ENCODE data around the gene ASCC1.
"Not testable (repeated sequence)": the region's sequence is repeated elsewhere in the genome, so short reads cannot be mapped to it uniquely, and the experiment has no call there.

ASCC1 gene

DNA sequence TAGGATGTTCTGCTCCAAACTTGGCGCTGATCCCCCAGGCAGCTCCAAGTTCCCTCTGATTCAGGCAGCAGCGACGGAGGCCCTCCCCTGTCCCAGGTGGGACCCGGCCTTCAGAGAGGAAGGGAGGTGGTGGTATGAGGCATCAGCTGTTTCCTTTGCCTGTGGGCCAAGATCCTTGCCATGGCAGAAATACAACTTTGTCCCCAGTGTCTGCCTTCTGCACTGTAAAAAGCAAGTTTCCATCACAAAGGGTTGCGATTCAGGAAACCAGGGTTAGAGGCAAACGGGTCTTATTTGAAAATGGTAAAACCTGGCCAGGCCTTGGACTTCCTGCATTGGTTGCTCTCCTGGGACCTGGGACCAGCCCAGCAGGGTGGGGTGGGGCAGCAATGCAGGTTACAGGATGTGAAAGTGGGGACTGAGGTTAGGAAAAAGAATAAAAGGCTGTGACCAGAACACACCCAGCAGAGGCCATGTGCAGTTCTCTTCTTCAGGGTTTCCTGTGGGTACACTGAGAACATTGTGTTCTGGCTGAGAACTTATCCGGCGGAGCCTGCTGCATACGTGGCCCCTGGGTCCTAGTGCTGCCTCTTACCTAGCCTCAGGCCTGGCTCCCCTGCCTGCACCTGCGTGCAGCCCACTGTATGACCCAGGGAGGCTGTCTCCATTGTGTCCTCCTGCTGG, 32.5 kb upstream of the ASCC1 start:
- DNase-seq = no peak

- DNase-seq = no peak
Measured at GRCh38 chr10:72245949-72246525, 30.0 kb upstream of the ASCC1 start.

DNA sequence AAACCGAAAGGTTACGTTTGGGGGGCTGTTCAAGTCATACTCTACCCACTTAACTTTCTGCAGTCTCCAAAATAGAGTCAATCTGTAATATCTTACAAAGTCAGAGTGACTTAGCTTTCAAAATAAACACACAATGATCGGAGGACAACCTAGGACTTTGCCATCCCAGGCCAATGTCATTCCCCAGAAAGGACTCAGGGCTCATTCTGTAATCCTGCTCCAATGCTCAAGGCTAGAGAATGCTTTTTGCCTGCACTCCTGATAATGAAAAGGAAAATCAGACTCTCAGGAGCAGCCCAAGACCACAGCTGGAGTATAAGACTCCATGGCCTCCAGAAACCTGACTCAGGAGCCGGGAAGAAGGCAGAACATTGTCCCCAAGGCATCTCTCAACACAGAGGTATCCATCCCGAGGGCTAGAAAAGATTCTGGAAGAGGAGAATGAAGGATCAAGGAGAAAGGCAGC, 28.5 kb upstream of the ASCC1 start:
- DNase-seq = no peak

DNA sequence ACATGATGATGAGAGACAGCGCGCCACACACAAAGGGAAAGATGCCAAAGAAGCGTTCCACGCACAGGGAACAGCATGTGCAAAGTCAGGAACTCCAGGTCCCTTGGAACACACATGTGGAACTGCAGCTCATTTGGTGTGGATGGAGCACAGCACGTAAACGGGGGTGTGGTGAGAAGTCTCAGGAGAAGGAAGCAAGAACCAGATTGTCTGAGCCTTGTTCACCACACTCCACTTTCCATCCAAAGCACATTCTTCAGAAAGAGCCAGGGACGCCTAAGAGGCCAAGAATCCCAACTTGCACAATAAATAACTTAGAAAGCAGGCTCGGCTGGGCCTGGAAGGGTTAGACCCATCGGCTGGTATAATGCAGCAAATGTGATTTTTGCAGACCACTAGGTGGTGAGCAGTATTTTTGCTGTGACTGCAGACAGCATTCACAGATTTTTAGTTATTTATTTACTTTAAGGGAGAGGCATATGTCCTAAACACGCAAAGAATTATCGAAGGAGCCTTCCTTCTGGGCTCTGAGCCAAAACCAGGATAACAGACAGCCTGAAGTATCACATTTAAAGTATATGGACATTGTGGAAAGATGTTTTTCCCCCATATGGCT, 27.9 kb upstream of the ASCC1 start:
- DNase-seq = peak; percentile 38

DNA sequence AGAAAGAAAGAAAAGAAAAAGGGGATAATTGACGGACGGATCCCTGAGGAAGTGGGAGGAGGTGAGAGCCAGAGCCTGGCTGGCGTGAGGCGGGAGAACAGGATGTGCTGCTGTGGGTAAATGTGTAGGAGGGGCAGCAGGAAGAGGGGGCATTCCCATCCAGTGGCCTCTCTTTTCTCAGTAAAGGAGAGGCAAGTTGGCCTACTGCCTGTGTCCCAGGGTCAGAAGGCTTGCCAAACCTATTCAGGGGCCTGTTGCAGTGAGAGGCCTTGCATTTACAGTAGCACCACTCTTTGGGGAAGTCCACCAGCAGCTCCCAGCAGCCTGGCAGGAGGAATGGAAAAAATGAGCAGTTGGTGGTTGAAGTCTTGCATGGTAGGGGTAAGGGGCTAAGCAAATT, 26.6 kb upstream of the ASCC1 start:
- no peak for DNase-seq

DNA sequence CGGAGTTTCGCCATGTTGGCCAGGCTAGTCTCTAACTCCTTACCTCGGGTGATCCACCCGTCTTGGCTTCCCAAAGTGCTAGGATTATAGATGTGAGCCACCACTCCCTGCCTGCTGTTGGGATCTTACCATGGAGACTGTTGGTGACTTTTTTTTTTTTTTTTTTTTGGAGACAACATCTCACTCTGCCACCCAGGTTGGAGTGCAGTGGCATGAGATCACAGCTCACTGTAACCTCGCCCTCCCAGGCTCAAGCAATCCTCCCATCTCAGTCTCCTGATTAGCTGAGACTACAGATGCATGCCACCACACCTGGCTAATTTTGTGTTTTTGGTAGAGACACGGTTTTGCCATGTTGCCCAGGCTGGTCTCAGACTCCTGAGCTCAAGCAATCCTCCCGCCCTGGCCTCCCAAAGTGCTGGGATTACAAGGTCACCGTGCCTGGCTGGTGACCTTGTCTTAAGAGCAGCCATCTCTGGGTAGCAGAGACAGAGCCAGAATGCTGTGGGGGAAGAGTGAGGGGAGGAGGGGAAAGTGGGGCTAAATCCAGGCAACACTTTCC, 25.7 kb upstream of the ASCC1 start:
- DNase-seq = no peak

DNA sequence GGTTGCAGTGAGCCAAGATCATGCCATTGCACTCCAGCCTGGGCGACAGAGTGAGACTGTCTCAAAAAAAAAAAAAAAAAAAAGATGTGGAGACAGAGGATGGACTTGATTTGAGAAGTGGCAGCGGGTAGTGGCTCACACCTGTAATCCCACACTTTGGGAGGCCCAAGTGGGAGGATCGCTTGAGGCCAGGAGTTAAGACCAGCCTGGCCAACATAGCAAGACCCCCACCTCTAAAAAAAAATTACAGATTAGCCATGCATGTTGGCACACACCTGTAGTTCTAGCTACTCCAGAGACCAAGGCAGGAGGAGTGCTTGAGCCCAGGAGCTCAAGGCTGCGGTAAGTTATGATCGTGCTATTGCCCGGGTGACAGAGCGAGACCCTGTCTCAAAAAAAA, 24.3 kb upstream of the ASCC1 start:
- no peak for DNase-seq

GRCh38 chr10:72239409-72239808, 23.3 kb upstream of the ASCC1 start:
- DNase-seq = no peak

- no peak for DNase-seq
Measured at GRCh38 chr10:72238392-72239175, 22.5 kb upstream of the ASCC1 start.

GRCh38 chr10:72235544-72236279, 19.6 kb upstream of the ASCC1 start:
- no peak for DNase-seq

GRCh38 chr10:72234560-72235095, 18.6 kb upstream of the ASCC1 start:
- DNase-seq = no peak

DNA sequence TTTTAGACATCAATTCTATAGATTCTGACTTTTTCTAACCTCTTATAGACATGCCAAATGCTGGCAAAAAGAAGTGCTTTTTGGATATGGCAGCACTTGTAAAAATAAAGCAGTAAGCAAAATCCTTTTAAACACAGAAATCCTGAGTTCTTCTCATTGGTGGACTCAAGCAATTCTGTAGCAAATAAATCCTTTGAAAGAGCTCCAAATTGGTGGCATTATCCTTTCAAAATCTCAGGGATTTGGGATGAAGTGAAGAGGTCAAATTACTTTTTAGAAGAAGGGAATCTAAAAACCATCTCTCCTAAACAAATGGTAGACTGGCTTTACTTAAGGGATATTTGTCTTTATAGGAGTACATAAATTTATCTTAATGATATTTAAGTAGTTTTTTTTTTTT, 17.5 kb upstream of the ASCC1 start:
- DNase-seq = no peak

DNA sequence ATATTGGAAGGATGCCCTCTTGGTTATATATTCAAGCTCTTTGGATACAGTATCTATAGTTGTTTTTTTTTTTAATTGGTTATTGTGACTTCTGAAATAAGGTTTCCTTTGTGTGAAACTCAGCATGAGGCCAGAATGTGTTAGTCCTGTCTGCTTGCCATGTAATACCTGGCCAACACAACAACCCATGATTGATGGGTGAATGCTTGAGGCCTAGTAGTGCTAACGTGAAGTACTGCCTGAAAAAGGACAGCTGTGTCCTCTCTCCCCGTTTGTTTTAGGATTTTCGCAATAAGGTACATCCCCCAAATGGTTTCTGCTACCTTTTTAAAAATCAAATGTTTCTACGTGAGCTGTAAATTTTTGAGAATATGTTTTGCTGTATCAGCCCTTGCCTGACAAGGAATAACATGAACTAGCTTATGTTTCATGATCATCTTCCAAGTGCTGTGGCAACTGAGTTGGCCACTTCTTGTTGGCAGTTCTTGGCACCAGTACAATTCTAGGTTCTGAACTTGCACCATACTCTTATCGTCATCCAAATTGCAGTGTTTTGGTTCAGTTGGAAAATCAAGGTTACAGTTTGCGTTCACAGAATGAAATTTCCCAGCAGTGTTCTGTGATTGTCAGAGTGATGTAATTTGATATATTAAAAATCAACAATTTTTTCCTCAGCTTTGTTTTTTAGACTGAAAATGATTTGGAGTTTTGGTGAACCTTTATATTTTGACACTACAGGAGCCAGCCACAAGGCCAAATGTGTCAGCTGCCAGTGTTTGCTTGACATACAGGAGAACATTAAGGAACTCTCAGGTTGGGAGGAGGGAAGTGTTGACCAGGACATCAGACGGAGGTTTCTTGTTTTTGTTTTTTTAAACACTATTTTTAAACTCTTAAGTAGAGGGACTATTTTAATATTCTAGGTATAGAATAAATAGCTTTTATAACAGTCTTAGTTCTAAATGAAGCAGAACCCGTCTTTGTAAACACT, 13.5 kb upstream of the ASCC1 start:
- DNase-seq = no peak

DNA sequence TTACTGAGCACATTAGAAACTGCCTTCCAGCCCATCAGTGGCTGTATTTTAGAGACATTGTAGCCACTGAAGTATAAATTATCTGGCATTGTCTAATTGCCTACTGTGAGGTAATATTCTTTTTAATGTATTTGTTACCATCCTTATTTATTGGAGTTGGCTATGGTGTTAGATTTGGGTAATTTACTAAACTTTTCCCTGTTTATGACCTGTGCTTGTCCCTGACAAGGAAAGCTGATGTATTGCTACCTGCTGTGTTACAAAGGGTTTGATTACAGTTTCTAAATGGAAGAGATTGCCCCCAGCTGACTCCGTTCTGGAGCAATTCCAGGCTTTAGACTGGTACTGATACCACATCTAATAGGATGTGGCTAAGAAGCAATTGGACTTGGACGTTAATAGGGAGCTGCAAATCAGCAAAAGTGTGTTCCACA, 12.3 kb upstream of the ASCC1 start:
- DNase-seq = no peak

- DNase-seq = no peak
Measured at GRCh38 chr10:72227826-72228225, 11.8 kb upstream of the ASCC1 start.

GRCh38 chr10:72226418-72227027, 10.4 kb upstream of the ASCC1 start:
- no peak for DNase-seq

- DNase-seq = not testable (repeated sequence)
Measured at GRCh38 chr10:72224191-72224590, 8.1 kb upstream of the ASCC1 start.

GRCh38 chr10:72223743-72224101, 7.6 kb upstream of the ASCC1 start:
- DNase-seq = no peak

GRCh38 chr10:72221278-72221677, 5.2 kb upstream of the ASCC1 start:
- DNase-seq = no peak

GRCh38 chr10:72220637-72221036, 4.6 kb upstream of the ASCC1 start:
- no peak for DNase-seq
